Measurements from ENCODE around the gene ZSCAN10.

Gene ZSCAN10

DNA sequence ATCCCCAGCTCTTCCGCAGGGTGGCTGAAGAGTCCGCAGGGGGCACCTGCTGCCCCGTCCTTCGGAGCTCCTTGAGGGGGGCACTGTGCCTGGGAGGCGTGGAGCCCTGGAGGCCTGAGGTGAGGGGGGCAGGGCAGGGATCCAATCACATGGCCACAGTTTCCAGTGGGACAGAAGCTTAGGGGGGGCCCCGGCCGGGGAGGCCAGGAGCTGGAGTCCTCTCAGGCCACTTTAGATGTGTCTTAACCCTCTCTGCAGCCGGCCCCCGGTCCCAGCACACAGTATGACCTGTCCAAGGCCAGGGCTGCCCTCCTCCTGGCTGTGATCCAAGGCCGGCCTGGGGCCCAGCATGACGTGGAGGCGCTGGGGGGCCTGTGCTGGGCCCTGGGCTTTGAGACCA lies 46.6 kb upstream of the ZSCAN10 start:
- Histone ChIP-seq H3K4me2 (ENCODE audit: low read length) (no peak overlapping the region), H4K12ac (ENCODE audit: low read depth, low read length) (no peak overlapping the region), H2BK5ac (ENCODE audit: low read depth, low read length, poor library complexity) (no peak overlapping the region), H2AFZ (ENCODE audit: insufficient read depth, low read length, poor library complexity) (no peak overlapping the region), H4K91ac (ENCODE audit: low read depth, low read length) (no peak overlapping the region), H3K9me3 (ENCODE audit: insufficient read depth, low read depth, low read length) (peaks cover 3% of the 10 kb centered on the region), H3K23ac (ENCODE audit: low read length) (no peak overlapping the region), H2BK120ac (ENCODE audit: insufficient read depth, low read length, poor library complexity) (no peak overlapping the region), H3K27ac (ENCODE audit: low read depth, low read length) (no peak overlapping the region), H2BK12ac (ENCODE audit: low read length) (no peak overlapping the region), H2AK5ac (ENCODE audit: low read length) (no peak overlapping the region), H3K36me3 (ENCODE audit: control insufficient read depth in 1 of 2, insufficient read depth in 2 of 2, low read length in 2 of 2) (peaks cover 21 to 22% of the 10 kb centered on the region in 2 experiments), H3K27me3 (ENCODE audit: insufficient read depth, low read length) (no peaks in the 10 kb centered on the region), H3K79me1 (ENCODE audit: low read length) (peaks cover 6% of the 10 kb centered on the region), H3K14ac (ENCODE audit: low read length) (no peak overlapping the region), H3K9ac (ENCODE audit: low read length) (no peak overlapping the region), H3K4me3 (ENCODE audit: low read depth, low read length) (no peak overlapping the region), H3K4me1 (ENCODE audit: control insufficient read depth in 1 of 2, insufficient read depth in 2 of 2, low read length in 2 of 2) (peaks cover 2 to 5% of the 10 kb centered on the region in 2 experiments), H3K79me2 (ENCODE audit: control insufficient read depth, insufficient read depth, low read length, poor library complexity) (peaks cover 3% of the 10 kb centered on the region), H4K8ac (ENCODE audit: low read depth, low read length) (no peak overlapping the region), H3K4ac (ENCODE audit: low read depth, low read length) (no peak overlapping the region), H3K18ac (ENCODE audit: low read length) (no peak overlapping the region)
- no CpG with 5 or more reads among the region's 12 CpGs for WGBS (ENCODE audit: extremely low coverage, insufficient coverage, insufficient read length)
- DNase-seq, result no peak

- H3K79me1 ChIP-seq (ENCODE audit: low read length), result peaks cover 5% of the 10 kb centered on the region
- H3K9me3 ChIP-seq (ENCODE audit: insufficient read depth, low read depth, low read length), result peaks cover 3% of the 10 kb centered on the region
- no peak overlapping the region for H4K12ac ChIP-seq (ENCODE audit: low read depth, low read length)
- no peak for DNase-seq
- no peak overlapping the region for H3K23ac ChIP-seq (ENCODE audit: low read length)
- no peak overlapping the region for H2BK5ac ChIP-seq (ENCODE audit: low read depth, low read length, poor library complexity)
- peaks cover 2 to 5% of the 10 kb centered on the region in 2 experiments for H3K4me1 ChIP-seq (ENCODE audit: control insufficient read depth in 1 of 2, insufficient read depth in 2 of 2, low read length in 2 of 2)
- H3K4ac ChIP-seq (ENCODE audit: low read depth, low read length), result no peak overlapping the region
- no peak overlapping the region for H2BK12ac ChIP-seq (ENCODE audit: low read length)
- H3K36me3 ChIP-seq (ENCODE audit: control insufficient read depth in 1 of 2, insufficient read depth in 2 of 2, low read length in 2 of 2), result peaks cover 24% of the 10 kb centered on the region in 2 experiments
- no peak overlapping the region for H4K91ac ChIP-seq (ENCODE audit: low read depth, low read length)
- no peak overlapping the region for H2BK120ac ChIP-seq (ENCODE audit: insufficient read depth, low read length, poor library complexity)
- no peak overlapping the region for H3K4me2 ChIP-seq (ENCODE audit: low read length)
- H3K27ac ChIP-seq (ENCODE audit: low read depth, low read length), result no peak overlapping the region
- H3K4me3 ChIP-seq (ENCODE audit: low read depth, low read length), result no peak overlapping the region
- H3K18ac ChIP-seq (ENCODE audit: low read length), result no peak overlapping the region
- no peak overlapping the region for H2AFZ ChIP-seq (ENCODE audit: insufficient read depth, low read length, poor library complexity)
- H2AK5ac ChIP-seq (ENCODE audit: low read length), result no peak overlapping the region
- peaks cover 2% of the 10 kb centered on the region for H3K79me2 ChIP-seq (ENCODE audit: control insufficient read depth, insufficient read depth, low read length, poor library complexity)
- WGBS (ENCODE audit: extremely low coverage, insufficient coverage, insufficient read length), result no CpG with 5 or more reads among the region's 10 CpGs
- H4K8ac ChIP-seq (ENCODE audit: low read depth, low read length), result no peak overlapping the region
- H3K27me3 ChIP-seq (ENCODE audit: insufficient read depth, low read length), result no peaks in the 10 kb centered on the region
- H3K14ac ChIP-seq (ENCODE audit: low read length), result no peak overlapping the region
- H3K9ac ChIP-seq (ENCODE audit: low read length), result no peak overlapping the region
Measured at GRCh38 chr16:3145151-3145550, 46.1 kb upstream of the ZSCAN10 start.

DNA sequence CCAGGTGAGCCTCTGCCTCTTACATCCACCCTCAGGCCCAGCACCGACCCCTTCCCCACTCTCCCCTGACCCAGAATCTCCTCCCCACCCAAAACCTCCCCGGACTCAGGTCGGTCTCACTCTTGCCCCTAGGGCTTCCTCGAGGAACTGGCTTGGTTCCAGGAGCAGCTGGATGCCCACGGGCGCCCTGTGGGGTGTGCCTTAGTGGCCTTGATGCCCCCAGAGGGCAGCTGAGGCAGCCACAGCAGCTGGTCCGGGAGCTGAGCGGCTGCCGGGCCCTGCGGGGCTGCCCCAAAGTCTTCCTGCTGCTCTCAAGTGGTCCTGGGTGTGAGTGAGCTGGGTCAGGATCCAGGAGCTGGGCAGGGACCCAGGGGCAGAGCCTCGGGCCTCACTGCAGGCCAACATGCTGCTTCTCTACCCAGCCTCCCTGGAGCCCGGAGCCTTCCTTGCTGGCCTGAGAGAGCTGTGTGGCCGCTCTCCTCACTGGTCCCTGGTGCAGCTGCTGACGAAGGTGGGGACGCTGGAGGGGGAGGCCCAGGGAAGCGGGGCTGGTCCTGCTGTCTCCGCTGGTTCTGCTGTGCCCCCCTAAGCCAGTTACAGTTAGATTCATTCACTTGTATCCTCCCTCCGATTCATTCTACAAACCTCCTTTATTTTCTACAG lies 45.4 kb upstream of the ZSCAN10 start:
- Histone ChIP-seq H3K4me1 (ENCODE audit: control insufficient read depth in 1 of 2, insufficient read depth in 2 of 2, low read length in 2 of 2) (peaks cover 0 to 2% of the 10 kb centered on the region in 2 experiments), H3K79me1 (ENCODE audit: low read length) (no peaks in the 10 kb centered on the region), H3K4me2 (ENCODE audit: low read length) (no peak overlapping the region), H3K79me2 (ENCODE audit: control insufficient read depth, insufficient read depth, low read length, poor library complexity) (no peaks in the 10 kb centered on the region), H4K91ac (ENCODE audit: low read depth, low read length) (no peak overlapping the region), H4K12ac (ENCODE audit: low read depth, low read length) (no peak overlapping the region), H4K8ac (ENCODE audit: low read depth, low read length) (no peak overlapping the region), H2AK5ac (ENCODE audit: low read length) (no peak overlapping the region), H3K9me3 (ENCODE audit: insufficient read depth, low read depth, low read length) (peaks cover 3% of the 10 kb centered on the region), H3K27ac (ENCODE audit: low read depth, low read length) (no peak overlapping the region), H3K27me3 (ENCODE audit: insufficient read depth, low read length) (no peaks in the 10 kb centered on the region), H3K23ac (ENCODE audit: low read length) (no peak overlapping the region), H3K4me3 (ENCODE audit: low read depth, low read length) (no peak overlapping the region), H2BK120ac (ENCODE audit: insufficient read depth, low read length, poor library complexity) (no peak overlapping the region), H3K36me3 (ENCODE audit: control insufficient read depth in 1 of 2, insufficient read depth in 2 of 2, low read length in 2 of 2) (peaks cover 24% of the 10 kb centered on the region in 2 experiments), H2BK5ac (ENCODE audit: low read depth, low read length, poor library complexity) (no peak overlapping the region), H3K4ac (ENCODE audit: low read depth, low read length) (no peak overlapping the region), H3K9ac (ENCODE audit: low read length) (no peak overlapping the region), H3K14ac (ENCODE audit: low read length) (no peak overlapping the region), H3K18ac (ENCODE audit: low read length) (no peak overlapping the region), H2BK12ac (ENCODE audit: low read length) (no peak overlapping the region), H2AFZ (ENCODE audit: insufficient read depth, low read length, poor library complexity) (no peak overlapping the region)
- DNase-seq, result peak; percentile 9 to 12
- WGBS (ENCODE audit: extremely low coverage, insufficient coverage, insufficient read length), result no CpG with 5 or more reads among the region's 18 CpGs

- H2BK120ac ChIP-seq (ENCODE audit: insufficient read depth, low read length, poor library complexity), result no peak overlapping the region
- H3K79me2 ChIP-seq (ENCODE audit: control insufficient read depth, insufficient read depth, low read length, poor library complexity), result no peaks in the 10 kb centered on the region
- peaks cover 6 to 7% of the 10 kb centered on the region in 2 experiments for H3K4me1 ChIP-seq (ENCODE audit: control insufficient read depth in 1 of 2, insufficient read depth in 2 of 2, low read length in 2 of 2)
- no peak overlapping the region for H3K4me2 ChIP-seq (ENCODE audit: low read length)
- no peak overlapping the region for H2BK12ac ChIP-seq (ENCODE audit: low read length)
- H2BK5ac ChIP-seq (ENCODE audit: low read depth, low read length, poor library complexity), result no peak overlapping the region
- H3K4me3 ChIP-seq (ENCODE audit: low read depth, low read length), result no peak overlapping the region
- no peak overlapping the region for H3K18ac ChIP-seq (ENCODE audit: low read length)
- H4K8ac ChIP-seq (ENCODE audit: low read depth, low read length), result no peak overlapping the region
- no peak overlapping the region for H2AK5ac ChIP-seq (ENCODE audit: low read length)
- H3K36me3 ChIP-seq (ENCODE audit: control insufficient read depth in 1 of 2, insufficient read depth in 2 of 2, low read length in 2 of 2), result peaks cover 27 to 28% of the 10 kb centered on the region in 2 experiments
- H3K14ac ChIP-seq (ENCODE audit: low read length), result no peak overlapping the region
- WGBS (ENCODE audit: extremely low coverage, insufficient coverage, insufficient read length), result no CpG with 5 or more reads among the region's 23 CpGs
- H4K91ac ChIP-seq (ENCODE audit: low read depth, low read length), result no peak overlapping the region
- H2AFZ ChIP-seq (ENCODE audit: insufficient read depth, low read length, poor library complexity), result no peak overlapping the region
- no peak overlapping the region for H3K9ac ChIP-seq (ENCODE audit: low read length)
- no peaks in the 10 kb centered on the region for H3K27me3 ChIP-seq (ENCODE audit: insufficient read depth, low read length)
- peak; percentile 18 to 19 for DNase-seq
- H3K9me3 ChIP-seq (ENCODE audit: insufficient read depth, low read depth, low read length), result peaks cover 3% of the 10 kb centered on the region
- no peak overlapping the region for H3K4ac ChIP-seq (ENCODE audit: low read depth, low read length)
- no peak overlapping the region for H4K12ac ChIP-seq (ENCODE audit: low read depth, low read length)
- no peak overlapping the region for H3K23ac ChIP-seq (ENCODE audit: low read length)
- H3K27ac ChIP-seq (ENCODE audit: low read depth, low read length), result no peak overlapping the region
- H3K79me1 ChIP-seq (ENCODE audit: low read length), result no peaks in the 10 kb centered on the region
Measured at GRCh38 chr16:3143598-3144320, 44.7 kb upstream of the ZSCAN10 start.

All from trophoblast cell (in vitro differentiated cells and primary cell).